ENCODE results near the gene NAALADL2. TPM values are rescaled to one million over a fixed set of nuclear protein-coding genes. Genes with fewer than 3 reads are reported as not detected.

Gene NAALADL2
- total RNA-seq, 1 experiment from 2014 or later: 1.6 TPM

DNA sequence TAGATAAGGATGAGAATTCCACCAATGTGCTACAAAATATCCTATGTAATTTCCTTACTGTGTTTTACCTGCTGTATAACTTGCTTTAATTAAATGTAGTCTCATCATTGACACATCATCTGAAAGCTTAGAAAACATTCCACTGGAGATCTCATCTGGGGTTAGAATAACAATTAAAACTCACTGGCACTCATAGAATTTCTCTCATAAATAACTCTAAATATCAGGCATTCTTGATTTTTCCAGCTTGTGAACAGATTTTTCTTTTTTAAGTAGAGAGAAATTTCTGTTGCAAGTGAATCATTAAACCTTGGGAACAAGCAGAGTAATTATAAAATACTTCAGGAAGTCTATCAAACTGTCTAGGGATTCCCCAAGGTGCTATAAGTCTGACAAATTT lies 843.8 kb downstream of the NAALADL2 start:
- no peak overlapping the region for H2BK20ac ChIP-seq (ENCODE audit: low read depth, low read length, poor library complexity, severe bottlenecking)
- no peak overlapping the region for H2BK12ac ChIP-seq (ENCODE audit: insufficient read length, low read depth, low read length)
- H3K27me3 ChIP-seq (ENCODE audit: insufficient read depth, low read length): no peaks in the 10 kb centered on the region
- no peak overlapping the region for H3K56ac ChIP-seq (ENCODE audit: insufficient read length, low read depth, low read length)
- Mint-ChIP-seq H3K9me3 (no peaks in the 10 kb centered on the region), H3K27ac (no peak overlapping the region), H3K4me3 (no peak overlapping the region), H3K27me3 (ENCODE audit: low read depth) (no peaks in the 10 kb centered on the region), H3K36me3 (ENCODE audit: insufficient read depth in 1 of 3, low read depth in 3 of 3) (no peaks in the 10 kb centered on the region), H3K4me1 (no peaks in the 10 kb centered on the region)
- no peak overlapping the region for H2AFZ ChIP-seq (ENCODE audit: low read length)
- H3K27ac ChIP-seq (ENCODE audit: insufficient read length, low read depth, low read length): no peak overlapping the region
- H4K91ac ChIP-seq (ENCODE audit: insufficient read length, low read depth, low read length): no peak overlapping the region
- no peak overlapping the region for H3K14ac ChIP-seq (ENCODE audit: insufficient read depth, low read length)
- no peak for DNase-seq
- no peak overlapping the region for H4K8ac ChIP-seq (replicated peaks; ENCODE audit: insufficient read length, low read depth, low read length)
- no peak overlapping the region for H2AK5ac ChIP-seq (ENCODE audit: insufficient read length, low read length)
- no peak overlapping the region for H3K23ac ChIP-seq (ENCODE audit: insufficient read length, low read depth, low read length)
- no peak overlapping the region for H3K4ac ChIP-seq (ENCODE audit: low read depth, low read length)
- no peaks in the 10 kb centered on the region for H3K79me1 ChIP-seq (ENCODE audit: insufficient read depth, low read depth, low read length, poor library complexity, severe bottlenecking)
- no peak overlapping the region for H2BK5ac ChIP-seq (ENCODE audit: insufficient read length, low read length)
- TF ChIP-seq, protein P1, sequence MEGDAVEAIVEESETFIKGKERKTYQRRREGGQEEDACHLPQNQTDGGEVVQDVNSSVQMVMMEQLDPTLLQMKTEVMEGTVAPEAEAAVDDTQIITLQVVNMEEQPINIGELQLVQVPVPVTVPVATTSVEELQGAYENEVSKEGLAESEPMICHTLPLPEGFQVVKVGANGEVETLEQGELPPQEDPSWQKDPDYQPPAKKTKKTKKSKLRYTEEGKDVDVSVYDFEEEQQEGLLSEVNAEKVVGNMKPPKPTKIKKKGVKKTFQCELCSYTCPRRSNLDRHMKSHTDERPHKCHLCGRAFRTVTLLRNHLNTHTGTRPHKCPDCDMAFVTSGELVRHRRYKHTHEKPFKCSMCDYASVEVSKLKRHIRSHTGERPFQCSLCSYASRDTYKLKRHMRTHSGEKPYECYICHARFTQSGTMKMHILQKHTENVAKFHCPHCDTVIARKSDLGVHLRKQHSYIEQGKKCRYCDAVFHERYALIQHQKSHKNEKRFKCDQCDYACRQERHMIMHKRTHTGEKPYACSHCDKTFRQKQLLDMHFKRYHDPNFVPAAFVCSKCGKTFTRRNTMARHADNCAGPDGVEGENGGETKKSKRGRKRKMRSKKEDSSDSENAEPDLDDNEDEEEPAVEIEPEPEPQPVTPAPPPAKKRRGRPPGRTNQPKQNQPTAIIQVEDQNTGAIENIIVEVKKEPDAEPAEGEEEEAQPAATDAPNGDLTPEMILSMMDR (conservative IDR thresholded peaks at IDR 0.05): no peak
- no peaks in the 10 kb centered on the region for H3K4me1 ChIP-seq (ENCODE audit: insufficient read depth, low read length)
- H2BK15ac ChIP-seq (ENCODE audit: low read depth, low read length): no peak overlapping the region
- no peak overlapping the region for H4K5ac ChIP-seq (ENCODE audit: insufficient read length, low read depth, low read length)
- H3K18ac ChIP-seq (ENCODE audit: insufficient read length, low read depth, low read length): no peak overlapping the region
- no peaks in the 10 kb centered on the region for H4K20me1 ChIP-seq (ENCODE audit: control insufficient read depth, insufficient read depth, insufficient read length)
- no peak overlapping the region for H3K9ac ChIP-seq (ENCODE audit: extremely low read depth, insufficient read length, low read length)
- no peaks in the 10 kb centered on the region for H3K9me3 ChIP-seq (ENCODE audit: control insufficient read depth, low read depth, low read length)
- no peak overlapping the region for H3K4me2 ChIP-seq (ENCODE audit: insufficient read depth, insufficient read length, low read length)
- no peaks in the 10 kb centered on the region for H3K79me2 ChIP-seq (ENCODE audit: insufficient read depth, low read length)
- no peak overlapping the region for H2BK120ac ChIP-seq (ENCODE audit: low read depth, low read length, poor library complexity, severe bottlenecking)
- H3K23me2 ChIP-seq (ENCODE audit: insufficient read length, low read depth, low read length, poor library complexity, severe bottlenecking): no peaks in the 10 kb centered on the region
- no peak overlapping the region for H3T11ph ChIP-seq (ENCODE audit: low read length)

Measured in H9 (cell line).